Epidermal melanocyte (primary cell): ENCODE data around the gene BEST2.

Experiments
- DNase-seq: peaks from one replicate; pipeline ENCODE4 v3.0.0; 2011; ENCODE audit warnings: low spot score; ENCODE audit not compliant: insufficient read length

BEST2 gene

DNA sequence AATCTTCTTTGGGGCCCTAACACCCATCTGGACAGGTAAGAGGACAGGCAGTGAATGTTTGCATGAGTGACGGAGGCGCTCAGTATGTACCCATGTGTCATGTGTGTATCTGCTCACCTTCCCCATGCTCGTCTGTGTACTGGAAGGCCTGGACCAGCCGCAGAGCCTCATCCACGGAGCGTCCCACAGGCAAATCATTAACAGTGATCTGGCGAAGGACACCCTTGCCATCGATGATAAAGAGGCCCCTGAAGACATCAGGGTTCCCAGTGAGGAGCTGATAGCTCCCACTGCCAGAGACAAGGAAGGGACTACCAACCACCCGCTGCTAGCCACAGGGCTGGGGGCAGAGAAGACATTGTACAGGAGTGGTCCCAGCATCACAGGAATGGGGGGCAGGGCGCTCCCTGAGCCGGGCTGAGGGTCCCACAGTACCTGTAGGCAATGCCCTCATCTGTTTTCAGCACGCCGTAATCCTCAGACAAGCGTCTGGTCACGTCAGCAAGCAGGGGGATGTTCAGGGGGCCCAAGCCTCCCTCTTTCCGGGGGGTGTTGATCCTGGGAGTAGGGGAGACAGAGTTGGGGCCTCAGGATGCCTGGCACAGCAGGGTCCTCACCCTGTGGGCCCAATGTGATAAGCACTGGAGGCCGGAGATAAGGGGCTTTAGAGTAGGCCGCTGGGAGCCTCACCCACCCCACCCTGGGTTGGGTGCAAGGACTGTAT, 48.3 kb downstream of the BEST2 start:
- DNase-seq, result no peak

DNA sequence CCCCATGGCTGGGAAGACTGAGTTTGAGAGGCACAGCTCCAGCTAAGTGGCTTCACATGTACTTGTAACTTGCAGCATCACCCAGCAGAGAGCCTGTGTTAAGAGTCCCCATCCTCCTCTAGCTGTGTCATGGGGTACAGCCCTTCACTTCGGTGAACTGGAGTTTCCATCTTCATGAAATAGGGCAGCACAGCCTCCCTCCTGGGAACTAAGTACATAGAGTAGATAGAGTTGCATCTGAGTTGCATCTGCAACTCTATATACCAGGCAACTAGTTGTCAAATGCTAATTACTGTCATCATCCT, 48.8 kb downstream of the BEST2 start:
- DNase-seq, result no peak

DNA sequence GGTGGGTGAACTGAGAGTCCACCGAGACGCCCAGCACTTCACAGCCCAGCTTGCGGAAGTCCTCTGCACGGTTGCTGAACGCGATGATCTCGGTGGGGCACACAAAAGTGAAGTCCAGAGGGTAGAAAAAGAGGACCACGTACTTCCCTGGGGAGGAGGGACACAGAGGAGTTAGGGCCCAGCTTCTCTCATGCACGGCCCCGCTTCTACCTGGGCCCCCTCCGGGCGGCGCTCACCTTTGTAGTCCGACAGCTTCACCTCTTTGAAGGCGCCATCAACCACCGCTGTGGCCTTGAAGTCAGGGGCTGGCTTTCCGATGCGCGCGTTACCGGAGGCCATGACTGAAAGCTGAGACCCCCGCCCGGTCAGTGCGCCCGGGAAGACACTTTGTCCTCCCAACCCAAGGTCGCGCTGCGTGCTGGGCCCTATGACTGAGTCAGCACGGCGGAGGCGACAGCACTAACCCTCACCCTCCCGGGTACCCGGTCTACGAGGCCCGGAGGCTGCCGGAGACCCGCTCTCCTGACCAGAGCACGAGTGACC, 49.4 kb downstream of the BEST2 start:
- no peak for DNase-seq

DNA sequence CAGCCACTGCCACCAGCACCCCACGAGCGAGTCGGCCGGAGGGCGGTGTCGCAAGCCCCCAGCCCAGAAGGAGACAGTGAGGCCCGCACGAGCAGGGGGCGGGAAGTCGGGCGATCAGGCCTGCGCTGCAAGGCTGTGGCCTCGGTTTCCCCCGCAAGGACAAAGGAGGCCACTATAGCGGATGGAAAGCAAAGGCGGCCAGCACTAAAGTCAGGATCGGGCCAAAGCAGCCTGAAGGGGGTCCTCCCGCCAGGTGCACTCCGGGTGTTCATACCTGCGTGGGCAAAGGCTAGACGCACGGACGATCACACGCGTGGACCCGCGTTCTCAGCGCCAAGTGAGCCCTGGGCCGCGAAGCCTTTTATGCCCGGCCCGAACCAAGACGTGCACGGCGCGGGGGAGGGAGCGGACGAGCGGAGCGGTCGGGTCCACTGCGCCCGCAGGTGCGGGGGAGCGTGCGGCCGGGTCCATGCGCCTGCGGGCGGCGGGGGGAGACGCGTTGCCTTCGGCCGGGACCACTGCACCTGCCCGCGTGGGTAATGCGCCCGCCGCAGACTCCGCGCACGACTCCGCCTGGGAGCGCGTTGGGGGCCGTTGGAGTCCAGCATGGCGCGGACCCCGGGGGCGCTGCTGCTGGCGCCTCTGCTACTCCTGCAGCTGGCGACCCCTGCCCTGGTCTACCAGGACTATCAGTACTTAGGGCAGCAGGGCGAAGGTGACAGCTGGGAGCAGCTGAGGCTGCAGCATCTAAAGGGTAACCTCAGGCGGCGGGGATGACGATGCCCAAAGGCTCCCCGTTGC, 50.1 kb downstream of the BEST2 start, which contains the start of the genes PRDX2 and THSD8:
TSS of gene PRDX2 (minus strand) at position 335 of the 801 bp plus-strand sequence. CDS start 539 bp downstream, outside the sequence.
TSS of gene THSD8 (plus strand) at position 604 of the 801 bp plus-strand sequence. CDS start at position 607, 3 bp downstream.
- peak; percentile 65 for DNase-seq

DNA sequence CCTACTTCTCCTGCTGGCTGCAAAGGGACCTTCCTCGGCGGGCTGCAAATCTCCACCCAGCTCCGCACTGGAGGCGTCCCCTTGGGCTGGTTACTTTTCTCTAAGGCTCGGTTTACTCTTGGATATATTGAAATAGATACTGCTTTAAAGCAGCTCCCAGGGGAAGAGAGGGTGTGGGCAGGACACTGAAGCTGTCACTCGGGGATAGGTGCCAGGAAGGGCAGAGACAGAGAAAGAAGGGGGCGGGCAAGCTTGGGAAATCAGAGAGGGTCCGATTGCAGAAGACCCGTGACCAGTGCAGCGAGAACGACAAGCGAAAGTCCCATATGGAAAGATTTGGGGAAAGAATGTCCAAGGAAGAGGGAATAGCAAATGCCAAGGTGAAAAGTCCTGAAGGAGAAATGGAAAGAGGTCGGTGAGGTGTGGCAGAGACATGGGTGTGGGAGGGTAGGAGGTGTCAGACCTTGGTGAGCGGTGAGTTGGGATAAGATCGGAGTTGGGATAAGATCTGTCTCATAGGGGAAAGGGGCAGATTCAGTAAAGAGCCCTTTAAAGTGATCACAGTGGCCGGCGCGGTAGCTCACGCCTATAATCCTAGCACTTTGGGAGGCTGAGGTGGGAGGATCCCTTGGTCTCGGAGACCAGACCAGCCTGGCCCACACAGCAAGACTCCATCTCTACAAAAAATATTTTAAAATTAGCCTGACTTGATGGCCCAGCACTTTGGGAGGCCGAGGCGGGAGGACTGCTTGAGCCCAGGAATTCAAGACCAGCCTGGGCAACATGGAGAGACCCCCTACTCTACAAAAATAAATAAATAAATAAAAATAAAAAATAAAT, 50.9 kb downstream of the BEST2 start:
- peak; percentile 38 for DNase-seq

DNA sequence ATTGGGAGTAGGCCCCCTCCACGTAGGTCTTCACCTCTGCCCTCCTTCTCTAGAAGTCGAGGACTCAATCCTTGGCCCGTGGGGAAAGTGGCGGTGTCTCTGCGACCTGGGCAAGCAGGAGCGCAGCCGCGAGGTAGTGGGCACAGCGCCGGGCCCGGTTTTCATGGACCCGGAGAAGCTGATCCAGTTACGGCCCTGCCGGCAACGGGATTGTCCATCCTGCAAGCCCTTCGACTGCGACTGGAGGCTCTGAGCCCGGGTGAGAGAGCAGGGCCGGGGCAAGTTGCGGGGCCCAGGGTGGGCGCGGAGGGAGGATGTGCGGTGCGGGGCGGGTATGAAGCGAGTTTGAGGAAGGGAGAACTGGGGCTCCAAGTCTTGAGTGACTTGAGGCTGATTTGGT, 52.5 kb downstream of the BEST2 start:
- peak; percentile 0 for DNase-seq

DNA sequence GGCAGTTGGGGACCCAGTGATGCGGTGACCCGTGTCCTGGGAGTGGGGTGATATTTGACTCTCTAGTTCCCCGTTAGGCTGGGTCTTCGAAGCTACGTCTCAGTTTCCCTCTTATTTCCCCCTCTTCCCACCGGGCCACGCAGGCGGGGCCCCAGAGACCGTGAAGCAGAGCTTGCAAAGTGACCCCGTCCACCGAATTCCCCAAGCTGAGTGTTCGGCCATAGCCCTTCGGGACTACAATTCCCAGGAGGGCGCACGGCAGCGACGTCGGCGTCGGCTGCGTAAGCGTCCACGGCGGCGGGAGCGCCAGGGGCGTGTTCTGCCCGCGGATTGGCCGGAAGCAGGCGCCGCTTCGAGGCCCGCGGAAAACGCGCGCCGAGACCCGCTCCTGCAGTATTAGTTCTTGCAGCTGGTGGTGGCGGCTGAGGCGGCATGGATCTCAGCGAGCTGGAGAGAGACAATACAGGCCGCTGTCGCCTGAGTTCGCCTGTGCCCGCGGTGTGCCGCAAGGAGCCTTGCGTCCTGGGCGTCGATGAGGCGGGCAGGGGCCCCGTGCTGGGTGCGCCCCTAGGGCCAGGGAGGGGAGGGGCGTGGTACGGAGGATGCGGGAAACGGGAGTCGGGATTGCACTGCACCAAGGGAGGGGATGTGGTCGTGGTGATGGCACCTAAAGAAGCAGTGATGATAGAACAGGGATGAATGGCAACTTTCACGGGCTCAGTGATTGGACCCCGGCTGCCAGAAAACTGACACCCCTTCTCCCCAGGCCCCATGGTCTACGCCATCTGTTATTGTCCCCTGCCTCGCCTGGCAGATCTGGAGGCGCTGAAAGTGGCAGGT, 54.9 kb downstream of the BEST2 start, which contains the start of gene RNASEH2A:
TSS of gene RNASEH2A (plus strand) at position 343 of the 840 bp plus-strand sequence. CDS start at position 433, 90 bp downstream.
- DNase-seq, result peak; percentile 96
